Stimulated activated CD4-positive, alpha-beta T cell treated with anti-CD3 and anti-CD28 coated beads, Interleukin-12 subunit alpha, Interleukin-12 subunit beta, amount 100 ng/mL, for 4 hours (primary cell): ENCODE results near the gene FBXO2.
"Not testable (repeated sequence)": the region's sequence is repeated elsewhere in the genome, so short reads cannot be mapped to it uniquely, and the experiment has no call there.

Experiments used
- DNase-seq: peaks from one replicate; pipeline ENCODE4 v3.0.0-alpha.2; 2020

The FBXO2 gene

GRCh38 chr1:11622398-11622797, 31.8 kb downstream of the FBXO2 start:
- DNase-seq = no peak

GRCh38 chr1:11620924-11621323, 33.3 kb downstream of the FBXO2 start:
- DNase-seq = no peak

- no peak for DNase-seq
Measured at GRCh38 chr1:11620405-11620804, 33.8 kb downstream of the FBXO2 start.

GRCh38 chr1:11617741-11618140, 36.5 kb downstream of the FBXO2 start:
- DNase-seq = no peak

GRCh38 chr1:11617314-11617713, 36.9 kb downstream of the FBXO2 start:
- no peak for DNase-seq

GRCh38 chr1:11616766-11617165, 37.5 kb downstream of the FBXO2 start:
- DNase-seq = no peak

GRCh38 chr1:11615090-11615489, 39.1 kb downstream of the FBXO2 start:
- DNase-seq = no peak

- DNase-seq = no peak
Measured at GRCh38 chr1:11613347-11613746, 40.9 kb downstream of the FBXO2 start.

- no peak for DNase-seq
Measured at GRCh38 chr1:11611638-11612327, 42.4 kb downstream of the FBXO2 start.

- DNase-seq = no peak
Measured at GRCh38 chr1:11610629-11611180, 43.5 kb downstream of the FBXO2 start.

- DNase-seq = not testable (repeated sequence)
Measured at GRCh38 chr1:11609378-11609777, 44.9 kb downstream of the FBXO2 start.

- not testable (repeated sequence) for DNase-seq
Measured at GRCh38 chr1:11608596-11609130, 45.6 kb downstream of the FBXO2 start.

GRCh38 chr1:11606775-11607174, 47.5 kb downstream of the FBXO2 start:
- DNase-seq = no peak

GRCh38 chr1:11602981-11603380, 51.2 kb downstream of the FBXO2 start:
- no peak for DNase-seq

GRCh38 chr1:11602424-11602823, 51.8 kb downstream of the FBXO2 start:
- no peak for DNase-seq

- no peak for DNase-seq
Measured at GRCh38 chr1:11600836-11601235, 53.4 kb downstream of the FBXO2 start.

GRCh38 chr1:11599891-11600576, 54.2 kb downstream of the FBXO2 start:
- no peak for DNase-seq

- DNase-seq = no peak
Measured at GRCh38 chr1:11598461-11598860, 55.8 kb downstream of the FBXO2 start.
